Mucosa of descending colon (tissue), 3 donors: Measurements from ENCODE around the gene CSTF1. TPM values are rescaled to one million over a fixed set of nuclear protein-coding genes. Genes with fewer than 3 reads are reported as not detected.
A peak's percentile ranks its signal among the peaks of the same experiment; 100 is the strongest.

Experiments used
- ATAC-seq: fragments of 200-7000 bp; cut with Tn5 transposase; one replicate; pipeline ENCODE4 v1.9.1; 2020; ENCODE audit warnings: mild to moderate bottlenecking, moderate library complexity
- DNase-seq, 3 donors: peaks; one replicate each; pipeline ENCODE4 v3.0.0-alpha.2; 2020
- H3K36me3 ChIP-seq: fragments of 200-600 bp; one replicate; pipeline ENCODE4 v1.8.0; 2021; ENCODE audit warnings: low read depth, mild to moderate bottlenecking
- H3K4me1 ChIP-seq: fragments of 200-600 bp; one replicate; pipeline ENCODE4 v1.8.0; 2021; ENCODE audit warnings: low read depth, mild to moderate bottlenecking
- H3K4me3 ChIP-seq: fragments of 200-600 bp; one replicate; pipeline ENCODE4 v1.8.0; 2021; ENCODE audit warnings: mild to moderate bottlenecking
- H3K9me3 ChIP-seq: fragments of 200-600 bp; one replicate; pipeline ENCODE4 v1.8.0; 2021; ENCODE audit warnings: mild to moderate bottlenecking
- intact Hi-C, 2 donors: fragments of 100-400 bp; cut with DNase I in 1 of 2; cut with micrococcal nuclease in 1 of 2; formaldehyde crosslinking; loops; one replicate each; pipeline versions ENCODE4 v1.11.0 to v1.11.1; 2022; cut with DNase I, micrococcal nuclease
- total RNA-seq, 3 donors: library from RNA; stranded (reverse); fragmentation: NEBNext Ultra II Directional in 2 of 3; extraction: Animal tissue kit (Norgen Biotek cat#: 25700) in 2 of 3; gene quantifications; one replicate each; pipeline versions ENCODE4 v1.2.1 to v1.2.4, GENCODE V29; 2021 to 2023
- TF ChIP-seq, protein P1 (sequence below): fragments of 200-600 bp; IDR thresholded peaks from one replicate; pipeline ENCODE4 v1.8.0; 2022; ENCODE audit warnings: antibody characterized with exemption, mild to moderate bottlenecking
- donor health status: DM: no; HTN: no; CAD: no; lungs with moderate emphysema.
- donor health status: DM: no; HTN: no; CAD: no.
- donor health status: DM: no; HTN: yes; CAD: no.

The CSTF1 gene
- total RNA-seq, 3 donors from 2014 or later, result 23.0 to 27.3 (median 25.2) TPM

DNA sequence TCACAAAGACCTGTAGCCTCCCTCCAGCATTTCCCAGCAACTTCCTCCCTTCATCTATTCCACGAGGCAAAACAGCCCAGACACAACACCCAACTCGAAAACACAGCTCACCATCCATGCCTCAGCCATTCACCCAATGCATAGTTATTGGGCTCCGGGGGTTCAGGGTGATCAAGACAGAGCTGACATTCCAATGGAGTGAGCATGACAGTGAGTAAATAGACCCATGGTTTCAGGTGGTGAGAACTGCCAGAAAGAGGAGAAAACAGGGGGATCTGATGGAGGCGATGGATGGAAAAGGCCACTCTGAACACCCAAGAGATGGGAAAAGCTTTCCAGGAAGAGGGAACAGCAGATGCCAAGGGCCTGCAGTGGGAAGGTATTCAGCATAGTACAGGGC is 25.5 kb downstream of the CSTF1 start:
- no peak overlapping the region for H3K4me3 ChIP-seq
- ATAC-seq, result no peak
- TF ChIP-seq, protein P1, sequence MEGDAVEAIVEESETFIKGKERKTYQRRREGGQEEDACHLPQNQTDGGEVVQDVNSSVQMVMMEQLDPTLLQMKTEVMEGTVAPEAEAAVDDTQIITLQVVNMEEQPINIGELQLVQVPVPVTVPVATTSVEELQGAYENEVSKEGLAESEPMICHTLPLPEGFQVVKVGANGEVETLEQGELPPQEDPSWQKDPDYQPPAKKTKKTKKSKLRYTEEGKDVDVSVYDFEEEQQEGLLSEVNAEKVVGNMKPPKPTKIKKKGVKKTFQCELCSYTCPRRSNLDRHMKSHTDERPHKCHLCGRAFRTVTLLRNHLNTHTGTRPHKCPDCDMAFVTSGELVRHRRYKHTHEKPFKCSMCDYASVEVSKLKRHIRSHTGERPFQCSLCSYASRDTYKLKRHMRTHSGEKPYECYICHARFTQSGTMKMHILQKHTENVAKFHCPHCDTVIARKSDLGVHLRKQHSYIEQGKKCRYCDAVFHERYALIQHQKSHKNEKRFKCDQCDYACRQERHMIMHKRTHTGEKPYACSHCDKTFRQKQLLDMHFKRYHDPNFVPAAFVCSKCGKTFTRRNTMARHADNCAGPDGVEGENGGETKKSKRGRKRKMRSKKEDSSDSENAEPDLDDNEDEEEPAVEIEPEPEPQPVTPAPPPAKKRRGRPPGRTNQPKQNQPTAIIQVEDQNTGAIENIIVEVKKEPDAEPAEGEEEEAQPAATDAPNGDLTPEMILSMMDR, result no peak

DNA sequence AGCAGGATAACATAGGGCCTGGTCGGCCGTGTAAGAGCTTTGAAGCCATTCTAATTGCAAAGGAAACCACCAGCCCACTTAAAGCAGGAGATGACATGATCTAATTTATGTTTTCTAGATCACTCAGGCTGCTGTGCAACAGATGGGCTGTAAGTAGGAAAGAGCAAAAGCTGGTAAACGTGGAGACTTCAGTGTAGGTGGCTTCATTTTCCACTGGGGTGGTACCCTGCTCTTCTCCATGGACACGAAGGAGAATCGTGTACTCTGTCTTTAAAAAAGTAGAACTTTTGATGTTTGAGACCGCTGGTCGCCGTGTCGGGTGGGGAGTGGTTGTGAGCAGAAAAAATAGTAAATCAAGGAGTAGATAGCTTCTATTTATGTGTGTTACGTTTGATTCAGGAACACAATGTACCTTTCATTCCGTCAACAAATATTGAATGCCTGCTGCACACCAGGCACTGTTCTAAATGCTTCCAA is 26.0 kb downstream of the CSTF1 start:
- intact Hi-C loops, result no loop called here
- ATAC-seq (peak; percentile 29), DNase-seq (no peak)
- H3K36me3 ChIP-seq, result no peaks in the 10 kb centered on the region
- TF ChIP-seq, protein P1, result no peak
- H3K4me1 ChIP-seq, result no peaks in the 10 kb centered on the region
- H3K4me3 ChIP-seq, result no peak overlapping the region
- H3K9me3 ChIP-seq, result no peaks in the 10 kb centered on the region

More for the DNA sequence above, 25.5 kb downstream of the CSTF1 start:
- intact Hi-C loops, result no loop called here
- H3K9me3 ChIP-seq, result no peaks in the 10 kb centered on the region
- no peaks in the 10 kb centered on the region for H3K36me3 ChIP-seq
- no peak for DNase-seq
- no peaks in the 10 kb centered on the region for H3K4me1 ChIP-seq

DNA sequence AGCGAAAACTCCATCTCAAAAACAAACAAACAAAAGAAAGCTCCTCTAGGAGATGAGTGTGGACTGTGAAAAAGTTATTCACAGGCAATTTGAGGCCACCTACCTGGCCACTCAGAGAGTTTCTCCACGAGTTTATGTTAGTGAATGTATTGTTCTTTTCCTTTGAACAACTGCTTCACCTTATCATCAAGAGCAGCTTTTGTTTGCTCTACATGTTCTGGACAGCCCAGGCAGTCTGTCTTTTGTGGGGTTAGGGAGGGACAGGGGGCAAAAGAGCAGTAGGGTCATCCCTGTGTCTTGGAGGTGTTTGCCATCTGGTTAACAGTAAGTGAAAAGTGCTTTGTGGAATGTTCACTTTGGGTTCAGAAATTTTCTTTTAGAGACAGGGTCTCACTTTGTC is 27.6 kb downstream of the CSTF1 start:
- H3K4me1 ChIP-seq, result no peaks in the 10 kb centered on the region
- TF ChIP-seq, protein P1, result no peak
- H3K36me3 ChIP-seq, result no peaks in the 10 kb centered on the region
- ATAC-seq (no peak), DNase-seq (no peak)
- H3K9me3 ChIP-seq, result no peaks in the 10 kb centered on the region
- H3K4me3 ChIP-seq, result no peak overlapping the region
- intact Hi-C loops, result no loop called here

DNA sequence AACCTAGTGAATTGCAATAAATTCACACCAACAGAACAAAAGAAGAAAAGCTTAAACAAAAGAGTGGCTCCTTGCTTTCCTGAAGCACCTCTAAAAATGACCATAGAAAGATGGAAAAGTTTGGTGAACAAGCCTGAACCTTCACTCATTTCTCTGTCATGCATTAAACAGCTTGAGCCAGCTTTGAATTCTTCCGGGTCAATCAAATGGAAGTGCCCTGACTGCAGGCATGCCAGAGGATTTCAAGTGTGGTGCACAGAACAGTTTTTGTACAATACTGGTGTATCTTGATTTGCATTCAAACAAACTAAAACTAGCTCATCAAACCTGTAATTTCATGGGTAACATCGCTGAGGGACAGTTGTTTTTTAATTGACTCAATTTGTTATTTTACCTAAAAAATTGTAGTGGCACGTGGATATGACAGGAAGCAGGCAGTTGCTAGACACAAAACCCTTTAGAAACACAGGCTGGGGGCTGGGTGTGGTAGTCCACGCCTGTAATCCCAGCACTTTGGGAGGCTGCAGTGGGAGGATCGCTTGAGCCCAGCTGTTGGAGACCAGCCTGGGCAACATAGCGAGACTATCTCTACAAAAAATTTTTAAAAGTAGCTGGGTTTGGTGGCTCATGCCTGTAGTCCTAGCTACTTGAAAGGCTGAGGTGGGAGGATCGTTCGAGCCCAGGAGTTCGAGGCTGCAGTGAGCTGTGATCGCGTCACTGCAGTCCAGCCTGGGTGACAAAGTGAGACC is 28.7 kb downstream of the CSTF1 start:
- Histone ChIP-seq H3K36me3 (no peaks in the 10 kb centered on the region), H3K4me3 (no peak overlapping the region), H3K4me1 (no peaks in the 10 kb centered on the region), H3K9me3 (no peaks in the 10 kb centered on the region)
- ATAC-seq (no peak), DNase-seq (no peak)
- intact Hi-C loops, result no loop called here
- TF ChIP-seq, protein P1, result no peak

DNA sequence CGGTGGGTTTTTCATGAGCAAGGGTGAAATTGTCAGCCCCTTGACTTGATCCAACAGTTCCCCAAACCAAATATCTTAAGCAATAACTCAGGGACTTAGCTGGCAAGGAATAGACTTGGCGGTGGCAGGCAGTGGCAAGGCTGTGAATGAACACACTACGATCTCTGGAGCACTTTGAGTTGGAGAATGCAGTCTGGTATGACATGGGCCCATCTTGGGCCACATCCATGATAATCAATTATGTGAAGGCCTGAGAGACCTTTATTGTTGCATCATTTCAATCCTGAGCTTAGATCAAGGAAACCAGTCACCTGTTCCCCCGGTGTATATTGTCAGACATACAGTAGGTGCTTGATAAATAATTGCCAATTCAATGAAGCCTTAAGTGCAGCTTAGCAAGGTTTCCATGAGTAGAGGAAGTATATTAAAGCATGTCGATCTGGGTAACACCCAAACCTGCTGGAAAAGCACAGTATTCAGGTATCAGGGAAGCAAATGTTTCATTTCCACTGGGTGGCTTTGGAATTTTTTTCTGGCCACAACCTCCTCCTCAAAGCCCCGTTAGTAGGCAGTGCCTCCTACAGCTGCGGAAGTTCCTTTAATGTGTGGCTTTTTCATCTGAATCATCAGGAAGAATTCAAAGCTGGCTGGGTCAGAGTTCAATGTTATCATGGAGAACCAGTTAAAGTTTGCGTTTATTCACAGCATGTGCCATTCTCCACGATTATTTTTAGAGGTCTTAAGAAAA is 29.8 kb downstream of the CSTF1 start:
- TF ChIP-seq, protein P1, result no peak
- Histone ChIP-seq H3K4me1 (no peaks in the 10 kb centered on the region), H3K36me3 (no peaks in the 10 kb centered on the region), H3K9me3 (no peaks in the 10 kb centered on the region), H3K4me3 (no peak overlapping the region)
- ATAC-seq, result peak; percentile 38
- intact Hi-C loops, result no loop called here
- no peak for DNase-seq
